Heart left ventricle (tissue), 13 donors: ENCODE measurements around the gene MANBA.
"Not testable (repeated sequence)": the region's sequence is repeated elsewhere in the genome, so short reads cannot be mapped to it uniquely, and the experiment has no call there.

ENCODE experiments used
- CTCF ChIP-seq, 12 donors: fragments of 200-600 bp; sonication (generic) in 4 of 12; IDR thresholded peaks; one replicate each; pipeline versions ENCODE4 v1.5.0 to v1.8.0; 2018 to 2022; ENCODE audit warnings: antibody characterized with exemption in 12 of 12, mild to moderate bottlenecking in 5 of 12
- POLR2A ChIP-seq, 2 donors: fragments of 450-650 bp; IDR thresholded peaks; one replicate each; pipeline ENCODE4 v1.6.1; 2017; ENCODE audit warnings: antibody characterized with exemption in 2 of 2, mild to moderate bottlenecking in 2 of 2, moderate library complexity in 2 of 2
- donor health status: ischemic (EF 13 %, LVEDD 7.1; RV severe dilation, severe dysfunction).
- donor health status: DM: no; HTN: yes; CAD: no.
- donor health status: DM: no; HTN: no; CAD: no.
- donor health status: ischemic (EF 25% LVEDD 6.9; RV normal size, moderate dysfunction).
- donor health status: ischemic (EF 25% LVEDD 5.7; RV mildly dilated, moderate dysfunction).
- donor health status: ischemic (EF 35%, LVEDD 5.7; RV mildly dilated, moderate dysfunction).
- donor health status: nonischemic (EF 11% LVEDD 7.7; RV severe dilation, severe dysfunction).
- donor health status: DM: yes; HTN: yes; CAD: no.
- donor health status: PGD.
- donor health status: ischemic (EF 29% LVEDD 5.4; RV normal size, mild dysfunction).
- donor health status: nonischemic (EF 23%, LVEDD 6.1; RV moderate dilation, normal function).

DNA sequence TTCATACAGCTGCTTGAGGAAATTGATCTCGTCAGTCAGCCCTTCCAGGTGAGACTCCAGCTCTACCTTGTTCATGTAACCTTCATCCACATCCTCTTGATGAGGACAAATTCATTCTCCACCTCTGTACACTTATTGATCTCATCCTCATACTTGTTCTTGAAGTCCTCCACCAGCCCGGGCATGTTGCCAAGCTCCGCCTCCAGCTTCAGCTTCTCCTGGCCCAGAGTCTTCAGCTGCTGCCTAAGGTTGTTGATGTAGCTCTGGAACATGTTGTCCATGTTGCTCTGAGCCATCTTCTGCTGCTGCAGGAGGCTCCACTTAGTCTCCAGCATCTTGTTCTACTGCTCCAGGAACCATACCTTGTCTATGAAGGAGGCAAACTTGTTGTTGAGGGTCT is 31.3 kb downstream of the MANBA start:
- TF ChIP-seq POLR2A, CTCF (IDR thresholded peaks at IDR 0.05): not testable (repeated sequence)
